Thyroid gland (tissue), 4 donors: ENCODE measurements around the gene ZMIZ1. TPM values are rescaled to one million over a fixed set of nuclear protein-coding genes. Genes with fewer than 3 reads are reported as not detected.

Source experiments
- DNase-seq, 2 donors: peaks; one replicate each; pipeline ENCODE4 v3.0.0-alpha.2; 2019
- H3K27ac ChIP-seq, 3 donors: fragments of 200-600 bp; sonication (generic); 1 replicate in 2 of 3; 2 replicates in 1 of 3; pipeline ENCODE4 v1.5.1; 2016 to 2019; ENCODE audit warnings: mild to moderate bottlenecking in 1 of 3, moderate library complexity in 1 of 3
- H3K27me3 ChIP-seq: fragments of 200-600 bp; sonication (generic); one replicate; pipeline ENCODE4 v1.5.1; 2019
- H3K36me3 ChIP-seq, 2 donors: fragments of 200-600 bp; sonication (generic); one replicate each; pipeline ENCODE4 v1.5.1; 2016 to 2019
- H3K4me1 ChIP-seq, 2 donors: fragments of 200-600 bp; sonication (generic); one replicate each; pipeline ENCODE4 v1.5.1; 2017 to 2019
- H3K4me3 ChIP-seq, 3 donors: fragments of 200-600 bp; sonication (generic); replicated peaks in 1 of 3; 1 replicate in 2 of 3; 2 replicates in 1 of 3; pipeline ENCODE4 v1.5.1; 2016; ENCODE audit warnings: mild to moderate bottlenecking in 1 of 3
- H3K9me3 ChIP-seq: fragments of 200-600 bp; sonication (generic); one replicate; pipeline ENCODE4 v1.5.1; 2017
- CTCF ChIP-seq, 6 experiments: fragments of 200-600 bp in 3 of 6; fragments of 450-650 bp in 3 of 6; sonication (generic) in 3 of 6; IDR thresholded peaks; one replicate each; pipeline ENCODE4 v1.5.1; 2016 to 2019; ENCODE audit warnings: antibody characterized with exemption in 6 of 6, mild to moderate bottlenecking in 2 of 6, inconsistent platforms in 1 of 6, moderate library complexity in 1 of 6
- POLR2A ChIP-seq, 2 donors: fragments of 450-650 bp; IDR thresholded peaks; one replicate each; pipeline ENCODE4 v1.6.1; 2017; ENCODE audit warnings: antibody characterized with exemption in 2 of 2, mild to moderate bottlenecking in 2 of 2, moderate library complexity in 1 of 2
- WGBS, 2 donors: methylation state at CpG; one replicate each; pipeline ENCODE4 v1.1.5; 2017; 5-methylcytosine and 5-hydroxymethylcytosine counted together
- intact Hi-C: fragments of 100-400 bp; cut with DNase I; formaldehyde crosslinking; loops from one replicate; pipeline ENCODE4 v1.15.1; 2023
- total RNA-seq, 4 donors: library from RNA; depleted of rRNA; stranded (reverse); fragments of >200 nt; gene quantifications; one replicate each; pipeline ENCODE4 v1.2.3, GENCODE V29; 2016

The ZMIZ1 gene
- total RNA-seq, 4 donors from 2014 or later = 59.9 to 128 (median 94.4) TPM

- Histone ChIP-seq H3K27ac (no peak overlapping the region), H3K4me1 (peaks cover 11 to 29% of the 10 kb centered on the region in 2 donors), H3K36me3 (no peaks in the 10 kb centered on the region), H3K27me3 (no peaks in the 10 kb centered on the region), H3K9me3 (no peaks in the 10 kb centered on the region), H3K4me3 (no peak overlapping the region)
- 92 to 95% methylated on average over 9 to 13 of the region's 18 CpGs for WGBS, 2 donors
- TF ChIP-seq POLR2A (IDR thresholded peaks at IDR 0.05) (no peak), CTCF (IDR thresholded peaks at IDR 0.05) (no peak)
- intact Hi-C loops = no loop called here
- no peak for DNase-seq
Observed at GRCh38 chr10:79254333-79255006, 185.7 kb downstream of the ZMIZ1 start.

- H3K27ac ChIP-seq = no peak overlapping the region
- intact Hi-C loops = no loop called here
- H3K27me3 ChIP-seq = no peaks in the 10 kb centered on the region
- no peak overlapping the region for H3K4me3 ChIP-seq
- WGBS, 2 donors = 96 to 97% methylated on average over 5 to 9 of the region's 10 CpGs
- TF ChIP-seq POLR2A (IDR thresholded peaks at IDR 0.05) (no peak), CTCF (IDR thresholded peaks at IDR 0.05) (no peak)
- H3K9me3 ChIP-seq = no peaks in the 10 kb centered on the region
- no peak for DNase-seq
- H3K4me1 ChIP-seq = peaks cover 9 to 27% of the 10 kb centered on the region in 2 donors
- H3K36me3 ChIP-seq = no peaks in the 10 kb centered on the region
Observed at GRCh38 chr10:79255007-79255507, 186.3 kb downstream of the ZMIZ1 start.

GRCh38 chr10:79256264-79256806, 187.6 kb downstream of the ZMIZ1 start:
- intact Hi-C loops = no loop called here
- DNase-seq = no peak
- no peak overlapping the region for H3K27ac ChIP-seq
- H3K9me3 ChIP-seq = no peaks in the 10 kb centered on the region
- H3K36me3 ChIP-seq = no peaks in the 10 kb centered on the region
- peaks cover 14 to 35% of the 10 kb centered on the region in 2 donors for H3K4me1 ChIP-seq
- H3K27me3 ChIP-seq = no peaks in the 10 kb centered on the region
- H3K4me3 ChIP-seq = no peak overlapping the region
- no peak for TF ChIP-seq CTCF (IDR thresholded peaks at IDR 0.05)
- no peak for TF ChIP-seq POLR2A (IDR thresholded peaks at IDR 0.05)
- WGBS, 2 donors = 86 to 100% methylated on average over 3 of the region's 3 CpGs

- WGBS, 2 donors = 83 to 84% methylated on average over 10 of the region's 10 CpGs
- TF ChIP-seq POLR2A (IDR thresholded peaks at IDR 0.05) (no peak), CTCF (IDR thresholded peaks at IDR 0.05) (no peak)
- peaks cover 20 to 44% of the 10 kb centered on the region in 2 donors for H3K4me1 ChIP-seq
- intact Hi-C loops = no loop called here
- no peaks in the 10 kb centered on the region for H3K9me3 ChIP-seq
- no peak for DNase-seq
- no peak overlapping the region for H3K4me3 ChIP-seq
- no peaks in the 10 kb centered on the region for H3K27me3 ChIP-seq
- H3K27ac ChIP-seq = no peak overlapping the region
- H3K36me3 ChIP-seq = no peaks in the 10 kb centered on the region
Observed at GRCh38 chr10:79258894-79259293, 190.1 kb downstream of the ZMIZ1 start.

GRCh38 chr10:79259834-79260233, 191.1 kb downstream of the ZMIZ1 start:
- H3K27ac ChIP-seq = peak overlapping the region in 1 of 3 donors; percentile 2
- no peaks in the 10 kb centered on the region for H3K9me3 ChIP-seq
- TF ChIP-seq CTCF (IDR thresholded peaks at IDR 0.05) = no peak
- TF ChIP-seq POLR2A (IDR thresholded peaks at IDR 0.05) = no peak
- peaks cover 28 to 50% of the 10 kb centered on the region in 2 donors for H3K4me1 ChIP-seq
- 72 to 88% methylated on average over 7 of the region's 7 CpGs for WGBS, 2 donors
- no peak for DNase-seq
- H3K36me3 ChIP-seq = no peaks in the 10 kb centered on the region
- intact Hi-C loops = no loop called here
- no peaks in the 10 kb centered on the region for H3K27me3 ChIP-seq
- no peak overlapping the region for H3K4me3 ChIP-seq
